ENCODE data around the gene LCP2.

The LCP2 gene

GRCh38 chr5:170211575-170212334 lies 85.8 kb downstream of the LCP2 start:
- no peak overlapping the region for H3K27ac ChIP-seq
- peaks cover 38% of the 10 kb centered on the region for H3K27me3 ChIP-seq (ENCODE audit: insufficient read depth, low read depth, severe bottlenecking)
- no peak for TF ChIP-seq CTCF (IDR thresholded peaks at IDR 0.05; ENCODE audit: low read depth, low read length)
- H3K9me3 ChIP-seq (ENCODE audit: severe bottlenecking): no peaks in the 10 kb centered on the region
- no peaks in the 10 kb centered on the region for H3K36me3 ChIP-seq
- DNase-seq: no peak
- H3K4me3 ChIP-seq (ENCODE audit: low read depth, low read length): no peak overlapping the region

- no peak for TF ChIP-seq CTCF (IDR thresholded peaks at IDR 0.05; ENCODE audit: low read depth, low read length)
- Histone ChIP-seq H3K4me3 (ENCODE audit: low read depth, low read length) (no peak overlapping the region), H3K27me3 (ENCODE audit: insufficient read depth, low read depth, severe bottlenecking) (peaks cover 75% of the 10 kb centered on the region), H3K36me3 (no peaks in the 10 kb centered on the region), H3K9me3 (ENCODE audit: severe bottlenecking) (no peaks in the 10 kb centered on the region), H3K27ac (no peak overlapping the region)
- no peak for DNase-seq
These were observed 90.6 kb downstream of the LCP2 start for GRCh38 chr5:170206958-170207357.

- H3K27ac ChIP-seq: no peak overlapping the region
- H3K36me3 ChIP-seq: no peaks in the 10 kb centered on the region
- no peaks in the 10 kb centered on the region for H3K9me3 ChIP-seq (ENCODE audit: severe bottlenecking)
- TF ChIP-seq CTCF (IDR thresholded peaks at IDR 0.05; ENCODE audit: low read depth, low read length): no peak
- no peak overlapping the region for H3K4me3 ChIP-seq (ENCODE audit: low read depth, low read length)
- peaks cover 77% of the 10 kb centered on the region for H3K27me3 ChIP-seq (ENCODE audit: insufficient read depth, low read depth, severe bottlenecking)
- DNase-seq: no peak
These were observed 91.4 kb downstream of the LCP2 start for GRCh38 chr5:170206216-170206615.

GRCh38 chr5:170204202-170204601 lies 93.4 kb downstream of the LCP2 start:
- Histone ChIP-seq H3K36me3 (no peaks in the 10 kb centered on the region), H3K27ac (no peak overlapping the region), H3K4me3 (ENCODE audit: low read depth, low read length) (no peak overlapping the region), H3K9me3 (ENCODE audit: severe bottlenecking) (no peaks in the 10 kb centered on the region), H3K27me3 (ENCODE audit: insufficient read depth, low read depth, severe bottlenecking) (peaks cover 78% of the 10 kb centered on the region)
- no peak for DNase-seq
- TF ChIP-seq CTCF (IDR thresholded peaks at IDR 0.05; ENCODE audit: low read depth, low read length): no peak

- TF ChIP-seq CTCF (IDR thresholded peaks at IDR 0.05; ENCODE audit: low read depth, low read length): no peak
- Histone ChIP-seq H3K27ac (no peak overlapping the region), H3K36me3 (no peaks in the 10 kb centered on the region), H3K4me3 (ENCODE audit: low read depth, low read length) (no peak overlapping the region), H3K9me3 (ENCODE audit: severe bottlenecking) (no peaks in the 10 kb centered on the region), H3K27me3 (ENCODE audit: insufficient read depth, low read depth, severe bottlenecking) (peaks cover 79% of the 10 kb centered on the region)
- DNase-seq: no peak
These were observed 95.5 kb downstream of the LCP2 start for GRCh38 chr5:170202117-170202516.

- no peak for DNase-seq
- no peak overlapping the region for H3K4me3 ChIP-seq (ENCODE audit: low read depth, low read length)
- no peaks in the 10 kb centered on the region for H3K9me3 ChIP-seq (ENCODE audit: severe bottlenecking)
These were observed 96.3 kb downstream of the LCP2 start for GRCh38 chr5:170201311-170201710.

More at GRCh38 chr5:170201311-170201710, 96.3 kb downstream of the LCP2 start:
- Histone ChIP-seq H3K27ac (no peak overlapping the region), H3K36me3 (no peaks in the 10 kb centered on the region), H3K27me3 (ENCODE audit: insufficient read depth, low read depth, severe bottlenecking) (peaks cover 79% of the 10 kb centered on the region)
- no peak for TF ChIP-seq CTCF (IDR thresholded peaks at IDR 0.05; ENCODE audit: low read depth, low read length)
